K562 (cell line): Measurements from ENCODE around the gene PDZD8. TPM values are rescaled to one million over a fixed set of nuclear protein-coding genes. Genes with fewer than 3 reads are reported as not detected.

Experiments
- BRD9 ChIP-seq: fragments of 450-650 bp; IDR thresholded peaks from 2 replicates; pipeline ENCODE4 v1.6.1; 2018; ENCODE audit warnings: low read depth; ENCODE audit not compliant: partially characterized antibody
- GATAD2A ChIP-seq: fragments of 450-650 bp; IDR thresholded peaks from 2 replicates; pipeline ENCODE4 v1.6.1; 2017
- HEY1 ChIP-seq: fragments of 250-450 bp; sonication (Bioruptor Pico); IDR thresholded peaks from 2 replicates; pipeline ENCODE4 v1.5.0; 2020; ENCODE audit warnings: mild to moderate bottlenecking, moderate library complexity, borderline replicate concordance
- HMBOX1 ChIP-seq: sonication (generic); IDR thresholded peaks from 2 replicates; pipeline ENCODE4 v1.6.1; 2016
- MED1 ChIP-seq: sonication (generic); formaldehyde crosslinking; IDR thresholded peaks from 2 replicates; pipeline ENCODE4 v1.8.1; 2023; ENCODE audit warnings: missing genetic modification reagents, borderline replicate concordance
- MEF2D ChIP-seq: conservative IDR thresholded peaks from 2 replicates; pipeline ENCODE4 v1.6.1; 2016; ENCODE audit warnings: low read depth, missing genetic modification characterization, missing compliant biosample characterization
- NFIX ChIP-seq: fragments of 250-450 bp; sonication (Bioruptor Pico); IDR thresholded peaks from 2 replicates; pipeline ENCODE4 v1.4.0; 2020; ENCODE audit warnings: low read depth, mild to moderate bottlenecking, moderate library complexity
- PHB2 ChIP-seq: fragments of 450-650 bp; IDR thresholded peaks from 2 replicates; pipeline ENCODE4 v1.6.1; 2017; ENCODE audit warnings: low read depth
- RBM25 ChIP-seq: fragments of 200-400 bp; formaldehyde crosslinking; IDR thresholded peaks from 2 replicates; pipeline ENCODE4 v1.6.1; 2018; ENCODE audit warnings: low read length, low read depth, moderate library complexity; ENCODE audit not compliant: severe bottlenecking
- SOX6 ChIP-seq: fragments of 450-650 bp; IDR thresholded peaks from 2 replicates; pipeline ENCODE4 v1.6.1; 2014; ENCODE audit warnings: mild to moderate bottlenecking
- THAP12 ChIP-seq: fragments of 250-450 bp; sonication (Bioruptor Pico); IDR thresholded peaks from 2 replicates; pipeline ENCODE4 v1.9.0; 2021; ENCODE audit warnings: mild to moderate bottlenecking, inconsistent platforms
- THAP7 ChIP-seq: fragments of 250-450 bp; sonication (Bioruptor Pico); IDR thresholded peaks from 2 replicates; pipeline ENCODE4 v1.5.0; 2021
- ZBTB2 ChIP-seq: fragments of 450-650 bp; IDR thresholded peaks from 2 replicates; pipeline ENCODE4 v1.6.1; 2016; ENCODE audit warnings: antibody characterized with exemption
- polyA plus RNA-seq, 8 experiments: library from polyadenylated mRNA; depleted of rRNA in 4 of 8; stranded (reverse) in 5 of 8; unstranded in 3 of 8; fragments of >200 nt; fragmentation: Nextera tagmentation in 2 of 8; fragmentation: Illumina TruSeq in 1 of 8; extraction: Ambion mirVana in 2 of 8; extraction: Trizol in 1 of 8; gene quantifications; 2 replicates each; pipeline versions ENCODE4 v1.2.1 to v1.2.3, GENCODE V29; 2011 to 2014; ENCODE audit warnings: inconsistent platforms in 1 of 8, missing spikeins in 1 of 8
- total RNA-seq, 7 experiments: library from RNA; depleted of rRNA in 6 of 7; stranded (reverse); fragments of >200 nt in 6 of 7; fragmentation: Illumina TruSeq in 2 of 7; extraction: Trizol in 2 of 7; gene quantifications; 2 replicates each; pipeline versions ENCODE4 v1.2.1 to v1.2.3, GENCODE V29; 2011 to 2021; ENCODE audit warnings: low replicate concordance in 1 of 7
- TF ChIP-seq, protein P1 (sequence below): fragments of 150-350 bp; IDR thresholded peaks from 2 replicates; pipeline ENCODE4 v1.6.1; 2014; ENCODE audit warnings: low read depth, mild to moderate bottlenecking, low read length, borderline replicate concordance
- TF ChIP-seq, protein P2 (sequence below): fragments of 250-450 bp; sonication (Bioruptor Pico); IDR thresholded peaks from 2 replicates; pipeline ENCODE4 v1.8.0; 2022; ENCODE audit warnings: moderate library complexity, mild to moderate bottlenecking, inconsistent platforms
- TF ChIP-seq, protein P3 (sequence below): fragments of 250-450 bp; sonication (Bioruptor Pico); IDR thresholded peaks from 2 replicates; pipeline ENCODE4 v1.4.0; 2020; ENCODE audit warnings: mild to moderate bottlenecking, moderate library complexity

PDZD8 gene
- total and polyA plus RNA-seq, 9 of the 15 experiments (the other 6 are each of a cell fraction or from before 2014, with no cell fraction given), result 5.5 to 53.4 (median 36.8) TPM

- TF ChIP-seq, protein P1, sequence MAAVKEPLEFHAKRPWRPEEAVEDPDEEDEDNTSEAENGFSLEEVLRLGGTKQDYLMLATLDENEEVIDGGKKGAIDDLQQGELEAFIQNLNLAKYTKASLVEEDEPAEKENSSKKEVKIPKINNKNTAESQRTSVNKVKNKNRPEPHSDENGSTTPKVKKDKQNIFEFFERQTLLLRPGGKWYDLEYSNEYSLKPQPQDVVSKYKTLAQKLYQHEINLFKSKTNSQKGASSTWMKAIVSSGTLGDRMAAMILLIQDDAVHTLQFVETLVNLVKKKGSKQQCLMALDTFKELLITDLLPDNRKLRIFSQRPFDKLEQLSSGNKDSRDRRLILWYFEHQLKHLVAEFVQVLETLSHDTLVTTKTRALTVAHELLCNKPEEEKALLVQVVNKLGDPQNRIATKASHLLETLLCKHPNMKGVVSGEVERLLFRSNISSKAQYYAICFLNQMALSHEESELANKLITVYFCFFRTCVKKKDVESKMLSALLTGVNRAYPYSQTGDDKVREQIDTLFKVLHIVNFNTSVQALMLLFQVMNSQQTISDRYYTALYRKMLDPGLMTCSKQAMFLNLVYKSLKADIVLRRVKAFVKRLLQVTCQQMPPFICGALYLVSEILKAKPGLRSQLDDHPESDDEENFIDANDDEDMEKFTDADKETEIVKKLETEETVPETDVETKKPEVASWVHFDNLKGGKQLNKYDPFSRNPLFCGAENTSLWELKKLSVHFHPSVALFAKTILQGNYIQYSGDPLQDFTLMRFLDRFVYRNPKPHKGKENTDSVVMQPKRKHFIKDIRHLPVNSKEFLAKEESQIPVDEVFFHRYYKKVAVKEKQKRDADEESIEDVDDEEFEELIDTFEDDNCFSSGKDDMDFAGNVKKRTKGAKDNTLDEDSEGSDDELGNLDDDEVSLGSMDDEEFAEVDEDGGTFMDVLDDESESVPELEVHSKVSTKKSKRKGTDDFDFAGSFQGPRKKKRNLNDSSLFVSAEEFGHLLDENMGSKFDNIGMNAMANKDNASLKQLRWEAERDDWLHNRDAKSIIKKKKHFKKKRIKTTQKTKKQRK, result no peak
- TF ChIP-seq SOX6, result no peak
- TF ChIP-seq RBM25, result no peak
- no peak for TF ChIP-seq NFIX (CRISPR knock-in tag)
- TF ChIP-seq, protein P2, sequence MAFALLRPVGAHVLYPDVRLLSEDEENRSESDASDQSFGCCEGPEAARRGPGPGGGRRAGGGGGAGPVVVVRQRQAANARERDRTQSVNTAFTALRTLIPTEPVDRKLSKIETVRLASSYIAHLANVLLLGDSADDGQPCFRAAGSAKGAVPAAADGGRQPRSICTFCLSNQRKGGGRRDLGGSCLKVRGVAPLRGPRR (CRISPR knock-in tag), result no peak
- TF ChIP-seq MEF2D (tag), result no peak
- no peak for TF ChIP-seq PHB2
- no peak for TF ChIP-seq THAP12
- no peak for TF ChIP-seq BRD9
- no peak for TF ChIP-seq HEY1 (CRISPR knock-in tag)
- no peak for TF ChIP-seq HMBOX1
- TF ChIP-seq GATAD2A, result no peak
- TF ChIP-seq, protein P3, sequence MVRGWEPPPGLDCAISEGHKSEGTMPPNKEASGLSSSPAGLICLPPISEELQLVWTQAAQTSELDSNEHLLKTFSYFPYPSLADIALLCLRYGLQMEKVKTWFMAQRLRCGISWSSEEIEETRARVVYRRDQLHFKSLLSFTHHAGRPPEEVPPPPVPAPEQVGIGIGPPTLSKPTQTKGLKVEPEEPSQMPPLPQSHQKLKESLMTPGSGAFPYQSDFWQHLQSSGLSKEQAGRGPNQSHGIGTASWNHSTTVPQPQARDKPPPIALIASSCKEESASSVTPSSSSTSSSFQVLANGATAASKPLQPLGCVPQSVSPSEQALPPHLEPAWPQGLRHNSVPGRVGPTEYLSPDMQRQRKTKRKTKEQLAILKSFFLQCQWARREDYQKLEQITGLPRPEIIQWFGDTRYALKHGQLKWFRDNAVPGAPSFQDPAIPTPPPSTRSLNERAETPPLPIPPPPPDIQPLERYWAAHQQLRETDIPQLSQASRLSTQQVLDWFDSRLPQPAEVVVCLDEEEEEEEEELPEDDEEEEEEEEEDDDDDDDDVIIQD (CRISPR knock-in tag), result no peak
- no peak for TF ChIP-seq MED1
- TF ChIP-seq THAP7 (CRISPR knock-in tag), result no peak
- TF ChIP-seq ZBTB2, result no peak
These were observed 102.8 kb downstream of the PDZD8 start (continued) for GRCh38 chr10:117272195-117273076.
